ENCODE results near the gene ELOVL6. TPM values are rescaled to one million over a fixed set of nuclear protein-coding genes. Genes with fewer than 3 reads are reported as not detected.

Gene ELOVL6
- total RNA-seq, 2 donors from 2014 or later: 43.5 to 44.8 TPM

GRCh38 chr4:110207233-110207632 lies 8.8 kb upstream of the ELOVL6 start:
- peaks cover 4% of the 10 kb centered on the region for H3K27me3 Mint-ChIP-seq (ENCODE audit: insufficient read depth)
- no peaks in the 10 kb centered on the region for H3K36me3 Mint-ChIP-seq (ENCODE audit: low read depth)
- H3K9me3 ChIP-seq (ENCODE audit: control insufficient read depth, low read length): no peaks in the 10 kb centered on the region
- H3K4me1 Mint-ChIP-seq: peaks cover 3% of the 10 kb centered on the region
- no peak overlapping the region for H3K4me3 ChIP-seq (ENCODE audit: low read length)
- no peak overlapping the region for H3K4me3 Mint-ChIP-seq
- TF ChIP-seq CTCF (conservative IDR thresholded peaks at IDR 0.05): no peak
- DNase-seq: no peak
- H3K36me3 ChIP-seq (ENCODE audit: control insufficient read depth, insufficient read depth, low read length): no peaks in the 10 kb centered on the region
- H3K9me3 Mint-ChIP-seq: no peaks in the 10 kb centered on the region
- H3K27ac ChIP-seq (ENCODE audit: low read depth, low read length): no peak overlapping the region
- no peaks in the 10 kb centered on the region for H3K4me1 ChIP-seq (ENCODE audit: control insufficient read depth, insufficient read depth, low read length)
- no peak overlapping the region for H3K27ac Mint-ChIP-seq
- no peaks in the 10 kb centered on the region for H3K27me3 ChIP-seq (ENCODE audit: control insufficient read depth, insufficient read depth, low read length, poor library complexity, severe bottlenecking)
- no peak overlapping the region for H3K9ac ChIP-seq (ENCODE audit: extremely low read depth, low read length, poor library complexity, severe bottlenecking)
- WGBS, 2 experiments (ENCODE audit: insufficient coverage in 1 of 2, insufficient read length in 1 of 2): 82% methylated on average over 1 of the region's 1 CpG; no CpG with 5 or more reads in 1 of the 2 experiments

- WGBS, 2 experiments (ENCODE audit: insufficient coverage in 1 of 2, insufficient read length in 1 of 2): 98% methylated on average over 3 of the region's 3 CpGs; no CpG with 5 or more reads in 1 of the 2 experiments
- Histone ChIP-seq H3K9ac (ENCODE audit: extremely low read depth, low read length, poor library complexity, severe bottlenecking) (no peak overlapping the region), H3K36me3 (ENCODE audit: control insufficient read depth, insufficient read depth, low read length) (no peaks in the 10 kb centered on the region), H3K4me1 (ENCODE audit: control insufficient read depth, insufficient read depth, low read length) (no peaks in the 10 kb centered on the region), H3K27me3 (ENCODE audit: control insufficient read depth, insufficient read depth, low read length, poor library complexity, severe bottlenecking) (no peaks in the 10 kb centered on the region), H3K4me3 (ENCODE audit: low read length) (no peak overlapping the region), H3K9me3 (ENCODE audit: control insufficient read depth, low read length) (no peaks in the 10 kb centered on the region), H3K27ac (ENCODE audit: low read depth, low read length) (no peak overlapping the region)
- no peaks in the 10 kb centered on the region for H3K36me3 Mint-ChIP-seq (ENCODE audit: low read depth)
- H3K4me1 Mint-ChIP-seq: peaks cover 20% of the 10 kb centered on the region
- no peak for TF ChIP-seq CTCF (conservative IDR thresholded peaks at IDR 0.05)
- H3K27ac Mint-ChIP-seq: no peak overlapping the region
- H3K4me3 Mint-ChIP-seq: no peak overlapping the region
- H3K27me3 Mint-ChIP-seq (ENCODE audit: insufficient read depth): peaks cover 4% of the 10 kb centered on the region
- no peaks in the 10 kb centered on the region for H3K9me3 Mint-ChIP-seq
- no peak for DNase-seq
Observed at GRCh38 chr4:110202024-110202423, 3.6 kb upstream of the ELOVL6 start.

GRCh38 chr4:110201502-110201901 lies 3.1 kb upstream of the ELOVL6 start:
- no peak for TF ChIP-seq CTCF (conservative IDR thresholded peaks at IDR 0.05)
- Mint-ChIP-seq H3K4me3 (no peak overlapping the region), H3K27ac (peak overlapping the region; percentile 0), H3K4me1 (peaks cover 20% of the 10 kb centered on the region), H3K27me3 (ENCODE audit: insufficient read depth) (peaks cover 1% of the 10 kb centered on the region), H3K36me3 (ENCODE audit: low read depth) (no peaks in the 10 kb centered on the region), H3K9me3 (no peaks in the 10 kb centered on the region)
- Histone ChIP-seq H3K4me1 (ENCODE audit: control insufficient read depth, insufficient read depth, low read length) (no peaks in the 10 kb centered on the region), H3K36me3 (ENCODE audit: control insufficient read depth, insufficient read depth, low read length) (no peaks in the 10 kb centered on the region), H3K4me3 (ENCODE audit: low read length) (no peak overlapping the region), H3K9me3 (ENCODE audit: control insufficient read depth, low read length) (no peaks in the 10 kb centered on the region), H3K9ac (ENCODE audit: extremely low read depth, low read length, poor library complexity, severe bottlenecking) (no peak overlapping the region), H3K27ac (ENCODE audit: low read depth, low read length) (no peak overlapping the region), H3K27me3 (ENCODE audit: control insufficient read depth, insufficient read depth, low read length, poor library complexity, severe bottlenecking) (no peaks in the 10 kb centered on the region)
- peak; percentile 56 for DNase-seq
- 40 to 60% methylated on average over 2 of the region's 2 CpGs for WGBS, 2 experiments (ENCODE audit: insufficient coverage in 1 of 2, insufficient read length in 1 of 2)
